Neural cell (in vitro differentiated cells): Measurements from ENCODE around the gene ODAD3.

Source experiments
- EP300 ChIP-seq: fragments of 450-650 bp; conservative IDR thresholded peaks from 2 replicates; pipeline ENCODE4 v1.6.1; 2014; ENCODE audit warnings: antibody characterized with exemption, mild to moderate bottlenecking, moderate library complexity; ENCODE audit not compliant: poor library complexity, severe bottlenecking
- EZH2 ChIP-seq: fragments of 200-600, 300-800 bp; shearing (Covaris generic), sonication (generic); IDR thresholded peaks from 2 replicates; pipeline ENCODE4 v1.6.1; 2014; ENCODE audit warnings: antibody characterized with exemption, low read length, borderline replicate concordance, mild to moderate bottlenecking; ENCODE audit not compliant: insufficient read depth, poor library complexity, severe bottlenecking
- MXI1 ChIP-seq: fragments of 450-650 bp; conservative IDR thresholded peaks from 2 replicates; pipeline ENCODE4 v1.6.1; 2014; ENCODE audit warnings: antibody characterized with exemption, mild to moderate bottlenecking; ENCODE audit not compliant: poor library complexity, severe bottlenecking
- POLR2AphosphoS5 ChIP-seq: IDR thresholded peaks from 2 replicates; pipeline ENCODE4 v1.6.1; 2012
- RAD21 ChIP-seq: fragments of 450-650 bp; conservative IDR thresholded peaks from 2 replicates; pipeline ENCODE4 v1.6.1; 2014; ENCODE audit warnings: antibody characterized with exemption, mild to moderate bottlenecking, moderate library complexity
- SMC3 ChIP-seq: fragments of 450-650 bp; conservative IDR thresholded peaks from 2 replicates; pipeline ENCODE4 v1.6.1; 2014; ENCODE audit warnings: antibody characterized with exemption, mild to moderate bottlenecking, moderate library complexity; ENCODE audit not compliant: poor library complexity
- TAF1 ChIP-seq: IDR thresholded peaks from 2 replicates; pipeline ENCODE4 v1.6.1; 2012; ENCODE audit warnings: low read depth
- TF ChIP-seq, protein P1 (sequence below): fragments of 450-650 bp; IDR thresholded peaks from 2 replicates; pipeline ENCODE4 v1.5.1; 2014; ENCODE audit warnings: antibody characterized with exemption, mild to moderate bottlenecking, moderate library complexity; ENCODE audit not compliant: poor library complexity, severe bottlenecking
- TF ChIP-seq, protein P2 (sequence below): IDR thresholded peaks from 2 replicates; pipeline ENCODE4 v1.6.1; 2012; ENCODE audit warnings: borderline replicate concordance

DNA sequence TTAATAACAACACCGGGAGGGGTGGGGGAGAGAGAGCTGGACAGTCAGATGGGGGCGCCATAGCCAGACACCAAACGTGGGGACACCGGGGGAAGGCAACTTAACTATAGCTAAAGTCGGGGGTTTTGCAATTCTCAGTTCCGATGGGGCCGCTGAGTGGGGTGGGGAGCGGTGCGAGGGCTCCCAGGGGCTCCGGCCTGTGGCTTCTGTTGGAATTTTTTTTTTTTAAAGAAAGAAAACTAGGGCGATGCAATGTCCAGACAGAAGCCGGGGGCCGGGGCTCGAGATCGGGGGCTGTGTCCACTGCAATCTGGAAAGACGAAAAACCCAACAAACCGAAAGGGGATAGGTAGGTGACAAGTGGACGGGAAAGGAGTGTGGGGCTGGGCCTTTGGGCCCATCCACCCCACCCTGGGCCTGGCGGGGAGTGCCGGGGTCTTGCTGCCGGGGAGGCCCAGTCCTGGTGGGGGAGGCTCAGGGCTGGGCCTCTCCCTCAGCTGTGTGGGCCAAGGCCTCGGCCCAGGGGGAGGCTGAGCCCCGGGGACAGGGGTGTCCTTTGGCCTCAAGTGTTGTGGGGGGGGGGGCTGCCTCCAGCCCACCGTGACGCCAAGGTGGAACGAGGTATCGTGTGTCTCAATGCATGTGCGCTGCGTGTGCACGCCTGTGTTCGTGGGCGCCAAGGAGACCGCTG is 17.8 kb upstream of the ODAD3 start:
- no peak for TF ChIP-seq POLR2AphosphoS5
- TF ChIP-seq, protein P1, sequence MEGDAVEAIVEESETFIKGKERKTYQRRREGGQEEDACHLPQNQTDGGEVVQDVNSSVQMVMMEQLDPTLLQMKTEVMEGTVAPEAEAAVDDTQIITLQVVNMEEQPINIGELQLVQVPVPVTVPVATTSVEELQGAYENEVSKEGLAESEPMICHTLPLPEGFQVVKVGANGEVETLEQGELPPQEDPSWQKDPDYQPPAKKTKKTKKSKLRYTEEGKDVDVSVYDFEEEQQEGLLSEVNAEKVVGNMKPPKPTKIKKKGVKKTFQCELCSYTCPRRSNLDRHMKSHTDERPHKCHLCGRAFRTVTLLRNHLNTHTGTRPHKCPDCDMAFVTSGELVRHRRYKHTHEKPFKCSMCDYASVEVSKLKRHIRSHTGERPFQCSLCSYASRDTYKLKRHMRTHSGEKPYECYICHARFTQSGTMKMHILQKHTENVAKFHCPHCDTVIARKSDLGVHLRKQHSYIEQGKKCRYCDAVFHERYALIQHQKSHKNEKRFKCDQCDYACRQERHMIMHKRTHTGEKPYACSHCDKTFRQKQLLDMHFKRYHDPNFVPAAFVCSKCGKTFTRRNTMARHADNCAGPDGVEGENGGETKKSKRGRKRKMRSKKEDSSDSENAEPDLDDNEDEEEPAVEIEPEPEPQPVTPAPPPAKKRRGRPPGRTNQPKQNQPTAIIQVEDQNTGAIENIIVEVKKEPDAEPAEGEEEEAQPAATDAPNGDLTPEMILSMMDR: no peak
- no peak for TF ChIP-seq SMC3
- no peak for TF ChIP-seq EZH2
- TF ChIP-seq, protein P2, sequence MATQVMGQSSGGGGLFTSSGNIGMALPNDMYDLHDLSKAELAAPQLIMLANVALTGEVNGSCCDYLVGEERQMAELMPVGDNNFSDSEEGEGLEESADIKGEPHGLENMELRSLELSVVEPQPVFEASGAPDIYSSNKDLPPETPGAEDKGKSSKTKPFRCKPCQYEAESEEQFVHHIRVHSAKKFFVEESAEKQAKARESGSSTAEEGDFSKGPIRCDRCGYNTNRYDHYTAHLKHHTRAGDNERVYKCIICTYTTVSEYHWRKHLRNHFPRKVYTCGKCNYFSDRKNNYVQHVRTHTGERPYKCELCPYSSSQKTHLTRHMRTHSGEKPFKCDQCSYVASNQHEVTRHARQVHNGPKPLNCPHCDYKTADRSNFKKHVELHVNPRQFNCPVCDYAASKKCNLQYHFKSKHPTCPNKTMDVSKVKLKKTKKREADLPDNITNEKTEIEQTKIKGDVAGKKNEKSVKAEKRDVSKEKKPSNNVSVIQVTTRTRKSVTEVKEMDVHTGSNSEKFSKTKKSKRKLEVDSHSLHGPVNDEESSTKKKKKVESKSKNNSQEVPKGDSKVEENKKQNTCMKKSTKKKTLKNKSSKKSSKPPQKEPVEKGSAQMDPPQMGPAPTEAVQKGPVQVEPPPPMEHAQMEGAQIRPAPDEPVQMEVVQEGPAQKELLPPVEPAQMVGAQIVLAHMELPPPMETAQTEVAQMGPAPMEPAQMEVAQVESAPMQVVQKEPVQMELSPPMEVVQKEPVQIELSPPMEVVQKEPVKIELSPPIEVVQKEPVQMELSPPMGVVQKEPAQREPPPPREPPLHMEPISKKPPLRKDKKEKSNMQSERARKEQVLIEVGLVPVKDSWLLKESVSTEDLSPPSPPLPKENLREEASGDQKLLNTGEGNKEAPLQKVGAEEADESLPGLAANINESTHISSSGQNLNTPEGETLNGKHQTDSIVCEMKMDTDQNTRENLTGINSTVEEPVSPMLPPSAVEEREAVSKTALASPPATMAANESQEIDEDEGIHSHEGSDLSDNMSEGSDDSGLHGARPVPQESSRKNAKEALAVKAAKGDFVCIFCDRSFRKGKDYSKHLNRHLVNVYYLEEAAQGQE: no peak
- no peak for TF ChIP-seq TAF1
- TF ChIP-seq RAD21: no peak
- TF ChIP-seq EP300: no peak
- TF ChIP-seq MXI1: no peak
